PC-3 (cell line): ENCODE data around the gene TXNDC2. TPM values are rescaled to one million over a fixed set of nuclear protein-coding genes. Genes with fewer than 3 reads are reported as not detected.
A peak's percentile ranks its signal among the peaks of the same experiment; 100 is the strongest.

ENCODE experiments used
- ATAC-seq: fragments of 200-7000 bp; cut with Tn5 transposase; 2 replicates; pipeline ENCODE4 v1.9.1; 2020; ENCODE audit warnings: mild to moderate bottlenecking, moderate library complexity
- BruUV-seq: library from RNA; stranded (reverse); fragments of 400-500 nt; replicated peaks from 2 replicates; lab custom pipeline; 2021; lab: Mats Ljungman, UMichigan
- CTCF ChIA-PET: fragments of 300-600 bp; sonication (Branson Sonifier 250); formaldehyde crosslinking; loops from one replicate; lab custom pipeline; 2022; ENCODE audit warnings: antibody characterized with exemption; lab: Charles Lee
- POLR2A ChIA-PET: fragments of 300-600 bp; sonication (Branson Sonifier 250); formaldehyde crosslinking; loops from one replicate; lab custom pipeline; 2022; ENCODE audit warnings: antibody characterized with exemption; ENCODE audit not compliant: unreplicated experiment; lab: Charles Lee
- DNase-seq: peaks from one replicate; pipeline ENCODE4 v3.0.0-alpha.2; 2015
- H2AFZ ChIP-seq: fragments of 300-600 bp; sonication (generic); 2 replicates; pipeline ENCODE4 v1.6.0; 2016; ENCODE audit warnings: antibody characterized with exemption, low read length
- H3F3A ChIP-seq: fragments of 300-600 bp; sonication (generic); one replicate; pipeline ENCODE4 v1.6.0; 2017; ENCODE audit warnings: antibody characterized with exemption, low read length, control low read depth, mild to moderate bottlenecking; ENCODE audit not compliant: unreplicated experiment
- H3K27ac ChIP-seq: fragments of 300-600 bp; sonication (generic); 2 replicates; pipeline ENCODE4 v1.5.1; 2016; ENCODE audit warnings: mild to moderate bottlenecking, low read length
- H3K27me3 ChIP-seq: fragments of 300-600 bp; sonication (generic); 2 replicates; pipeline ENCODE4 v1.6.1; 2016; ENCODE audit warnings: low read length, mixed read lengths
- H3K36me3 ChIP-seq: fragments of 300-600 bp; sonication (generic); 2 replicates; pipeline ENCODE4 v1.6.1; 2016; ENCODE audit warnings: low read depth, mixed run types, low read length, mixed read lengths
- H3K4me1 ChIP-seq: fragments of 300-600 bp; sonication (generic); 2 replicates; pipeline ENCODE4 v1.5.1; 2016; ENCODE audit warnings: low read length; ENCODE audit not compliant: insufficient read depth
- H3K4me2 ChIP-seq: fragments of 300-600 bp; sonication (generic); 2 replicates; pipeline ENCODE4 v1.6.0; 2016; ENCODE audit warnings: low read length
- H3K4me3 ChIP-seq: fragments of 300-600 bp; sonication (generic); 2 replicates; pipeline ENCODE4 v1.5.1; 2016; ENCODE audit warnings: mild to moderate bottlenecking, low read length, mixed read lengths
- H3K79me2 ChIP-seq: fragments of 300-600 bp; sonication (generic); 2 replicates; pipeline ENCODE4 v1.6.1; 2017; ENCODE audit warnings: low read length, mixed read lengths
- H3K9ac ChIP-seq: fragments of 300-600 bp; sonication (generic); 2 replicates; pipeline ENCODE4 v1.6.0; 2016; ENCODE audit warnings: mild to moderate bottlenecking, low read length
- H3K9me2 ChIP-seq: fragments of 300-600 bp; sonication (generic); replicated peaks from 2 replicates; pipeline ENCODE4 v1.6.1; 2016; ENCODE audit warnings: mixed run types, low read length, mixed read lengths
- H3K9me3 ChIP-seq: fragments of 300-600 bp; sonication (generic); 2 replicates; pipeline ENCODE4 v1.6.1; 2016; ENCODE audit warnings: low read length, mixed read lengths
- H4K20me1 ChIP-seq: fragments of 300-600 bp; sonication (generic); 2 replicates; pipeline ENCODE4 v1.6.1; 2016; ENCODE audit warnings: low read length, mixed read lengths
- CTCF ChIP-seq: fragments of 300-600 bp; sonication (generic); conservative IDR thresholded peaks from 2 replicates; pipeline ENCODE4 v1.5.1; 2017; ENCODE audit warnings: antibody characterized with exemption, low read depth, mild to moderate bottlenecking, low read length
- EZH2 ChIP-seq: fragments of 300-600 bp; sonication (generic); IDR thresholded peaks from one replicate; pipeline ENCODE4 v1.6.1; 2017; ENCODE audit warnings: antibody characterized with exemption, mild to moderate bottlenecking, low read length; ENCODE audit not compliant: unreplicated experiment
- EZH2phosphoT487 ChIP-seq: fragments of 300-600 bp; sonication (generic); IDR thresholded peaks from 2 replicates; pipeline ENCODE4 v1.6.1; 2018; ENCODE audit warnings: mild to moderate bottlenecking, antibody characterized with exemption, low read length, borderline replicate concordance
- intact Hi-C: fragments of 100-400 bp; cut with micrococcal nuclease; formaldehyde crosslinking; loops from 2 replicates; pipeline ENCODE4 v1.9.0; 2023
- total RNA-seq: library from RNA; depleted of rRNA; stranded (reverse); fragments of >200 nt; gene quantifications from 2 replicates; pipeline ENCODE4 v1.2.3, GENCODE V29; 2014

TXNDC2 gene
- total RNA-seq, 1 experiment from 2014 or later, result 0.87 TPM

GRCh38 chr18:9915291-9916076 lies 29.7 kb downstream of the TXNDC2 start:
- no peak for TF ChIP-seq CTCF
- Histone ChIP-seq H2AFZ (no peak overlapping the region), H3K9me2 (no peaks in the 10 kb centered on the region), H3K27ac (peak overlapping the region; percentile 84), H3K36me3 (no peaks in the 10 kb centered on the region), H3F3A (no peaks in the 10 kb centered on the region), H3K79me2 (peaks cover 64% of the 10 kb centered on the region), H3K27me3 (no peaks in the 10 kb centered on the region), H3K4me2 (peak overlapping the region; percentile 87), H3K4me3 (peak overlapping the region; percentile 78), H3K4me1 (peaks cover 35% of the 10 kb centered on the region), H3K9me3 (no peaks in the 10 kb centered on the region), H4K20me1 (peaks cover 55% of the 10 kb centered on the region), H3K9ac (peak overlapping the region; percentile 97)
- ChIA-PET CTCF (interaction anchor here (1.1 kb wide), 1 partner anchor 35 kb away, joined by 3 read pairs; no protein-coding TSS in a partner anchor), POLR2A (no interaction called here)
- TSS peak; percentile 35 for BruUV-seq
- intact Hi-C loops, result loop anchor here (1.0 to 10.0 kb wide), 6 partner anchors 37 to 341 kb away; partner anchors contain the start of gene PPP4R1
- ATAC-seq, result no peak
- no peak for DNase-seq

- H3K4me2 ChIP-seq, result peak overlapping the region; percentile 87
- no peak for TF ChIP-seq CTCF
- TF ChIP-seq EZH2, result no peak
- TF ChIP-seq EZH2phosphoT487, result no peak
- peak overlapping the region; percentile 97 for H3K9ac ChIP-seq
- DNase-seq (peak; percentile 30), ATAC-seq (no peak)
- H3K4me3 ChIP-seq, result peak overlapping the region; percentile 78
- intact Hi-C loops, result loop anchor here (1.0 to 10.0 kb wide), 5 partner anchors 36 to 341 kb away; partner anchors contain the start of gene PPP4R1
- H3K27ac ChIP-seq, result peak overlapping the region; percentile 84
- H3K79me2 ChIP-seq, result peaks cover 70% of the 10 kb centered on the region
- no peaks in the 10 kb centered on the region for H3K9me3 ChIP-seq
- ChIA-PET CTCF (interaction anchor here (1.1 kb wide), 1 partner anchor 35 kb away, joined by 3 read pairs; no protein-coding TSS in a partner anchor), POLR2A (no interaction called here)
- H4K20me1 ChIP-seq, result peaks cover 62% of the 10 kb centered on the region
- no peaks in the 10 kb centered on the region for H3K27me3 ChIP-seq
- no peak overlapping the region for H2AFZ ChIP-seq
- H3K36me3 ChIP-seq, result no peaks in the 10 kb centered on the region
- H3F3A ChIP-seq, result no peaks in the 10 kb centered on the region
- H3K9me2 ChIP-seq, result no peaks in the 10 kb centered on the region
- peaks cover 35% of the 10 kb centered on the region for H3K4me1 ChIP-seq
- no TSS peak for BruUV-seq
These were observed 30.4 kb downstream of the TXNDC2 start for GRCh38 chr18:9916077-9916639.
